GM18870 (cell line): Measurements from ENCODE around the gene METTL16.

Experiments used
- ATAC-seq: cut with Tn5 transposase; IDR thresholded peaks from one replicate; pipeline ENCODE4 v1.9.1; 2021; ENCODE audit warnings: moderate library complexity; ENCODE audit not compliant: unreplicated experiment

Gene METTL16

DNA sequence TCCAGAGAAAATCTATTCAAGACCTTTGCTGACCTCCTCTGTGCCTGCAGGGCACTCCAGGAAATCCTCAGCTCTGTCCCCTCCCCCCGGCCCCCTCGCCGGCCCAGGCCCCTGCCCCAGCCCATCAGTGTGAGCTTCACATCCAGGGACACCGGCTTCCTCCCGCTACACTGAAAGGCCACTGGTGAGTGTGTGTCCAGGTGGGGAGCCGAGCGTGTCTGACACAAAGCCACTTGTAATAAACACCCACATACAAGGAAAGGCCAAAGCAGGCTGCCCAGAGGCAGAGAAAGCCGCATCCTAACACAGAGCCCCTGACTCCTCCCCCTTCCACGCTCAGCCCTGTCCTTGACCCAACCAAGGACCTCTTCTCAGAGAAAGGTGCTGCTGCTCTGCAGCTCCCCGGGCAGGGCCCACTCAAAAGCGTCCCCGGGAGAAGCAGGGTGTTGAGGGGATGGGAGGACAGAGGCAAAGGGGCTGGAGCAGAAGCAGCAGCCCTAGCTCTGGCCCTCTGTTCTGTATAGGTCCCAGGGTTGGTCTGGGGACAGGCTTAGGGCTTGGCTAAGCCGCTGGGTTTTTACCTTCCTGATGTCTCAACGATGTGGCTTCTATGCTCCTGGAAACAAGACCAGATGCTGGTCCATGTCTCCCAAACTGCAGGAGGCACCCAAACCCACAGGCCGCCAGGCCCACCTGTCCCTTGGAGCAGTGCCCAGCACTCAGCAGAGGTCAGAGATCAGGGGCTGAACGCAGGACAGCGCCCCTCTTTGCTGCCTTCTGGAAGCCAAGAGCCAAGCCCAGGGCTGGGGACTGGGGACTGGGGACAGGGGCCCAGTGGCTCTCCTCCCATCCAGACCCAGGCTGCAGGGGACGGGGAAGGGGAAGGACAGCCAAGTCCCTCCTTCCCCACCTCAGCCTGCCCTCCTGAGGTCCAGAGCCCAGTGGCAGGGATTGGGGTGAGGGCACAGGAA is 126.2 kb downstream of the METTL16 start:
- ATAC-seq, result no peak

DNA sequence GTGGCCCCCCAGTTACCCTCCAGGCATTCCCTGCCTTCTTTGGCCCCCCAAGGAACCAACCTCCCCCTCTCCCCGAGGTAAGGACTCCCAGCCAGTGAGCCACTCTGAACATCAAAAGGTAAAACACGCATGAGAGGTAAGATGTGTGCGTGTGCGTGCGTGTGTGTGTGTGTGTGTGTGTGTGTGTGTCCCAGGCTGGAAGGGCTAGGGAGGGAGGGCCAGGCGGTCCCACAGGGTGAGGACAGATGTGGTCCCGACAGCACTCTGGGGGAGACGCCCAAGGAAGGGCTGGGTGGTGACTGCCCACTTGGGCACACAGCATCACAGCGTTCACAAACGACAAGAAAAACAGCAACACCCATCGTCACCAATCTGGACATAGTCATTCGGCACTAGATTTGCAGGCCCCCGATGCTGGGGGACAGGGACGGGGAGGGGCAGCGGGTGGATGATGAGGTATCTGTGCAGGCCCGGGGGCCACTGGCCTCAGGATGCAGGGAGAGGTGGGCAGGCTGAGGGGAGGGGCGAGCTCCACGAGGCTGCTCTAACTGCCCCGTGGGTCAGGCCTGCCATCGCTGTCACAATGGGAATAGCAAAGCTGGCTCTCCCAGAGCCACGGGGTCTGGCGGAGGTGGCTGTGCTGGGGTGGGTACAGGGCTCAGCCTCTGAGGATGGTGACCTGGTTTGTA is 127.1 kb downstream of the METTL16 start:
- ATAC-seq, result no peak

GRCh38 chr17:2383628-2384167 is 128.0 kb downstream of the METTL16 start:
- ATAC-seq, result no peak

DNA sequence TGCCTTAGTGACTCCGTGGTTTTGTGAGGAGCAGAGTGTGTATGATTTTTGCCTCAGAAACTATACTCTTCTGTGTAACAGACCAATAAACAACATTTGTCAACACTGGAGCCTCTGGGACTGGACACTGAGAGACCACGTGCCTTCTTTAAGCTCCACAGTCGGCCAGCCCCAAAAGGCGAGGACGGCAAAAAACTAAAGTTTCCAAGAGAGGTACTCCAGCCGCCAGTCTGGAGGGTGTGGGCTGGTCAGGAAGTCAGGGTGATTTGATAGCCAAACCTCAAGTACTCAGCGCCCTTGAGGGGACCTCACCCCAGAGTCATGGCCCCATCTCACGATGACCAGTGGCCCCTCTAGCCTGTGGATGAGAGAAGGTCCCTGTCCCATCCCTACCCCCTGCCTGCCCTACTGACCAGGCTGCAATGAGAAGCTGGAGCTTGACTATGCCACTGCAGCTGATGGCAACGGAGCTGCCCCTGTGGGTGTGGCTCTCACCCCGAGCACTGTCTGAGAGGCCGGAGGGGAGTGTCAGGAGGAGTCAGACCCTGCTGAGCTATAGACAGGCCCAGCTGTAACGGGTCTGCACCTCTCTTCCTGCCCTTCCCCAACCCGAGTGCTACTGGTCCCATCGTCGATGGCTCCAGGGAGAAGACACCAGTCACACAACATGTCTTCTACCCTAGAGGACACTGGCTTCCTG is 130.6 kb downstream of the METTL16 start:
- ATAC-seq, result no peak

DNA sequence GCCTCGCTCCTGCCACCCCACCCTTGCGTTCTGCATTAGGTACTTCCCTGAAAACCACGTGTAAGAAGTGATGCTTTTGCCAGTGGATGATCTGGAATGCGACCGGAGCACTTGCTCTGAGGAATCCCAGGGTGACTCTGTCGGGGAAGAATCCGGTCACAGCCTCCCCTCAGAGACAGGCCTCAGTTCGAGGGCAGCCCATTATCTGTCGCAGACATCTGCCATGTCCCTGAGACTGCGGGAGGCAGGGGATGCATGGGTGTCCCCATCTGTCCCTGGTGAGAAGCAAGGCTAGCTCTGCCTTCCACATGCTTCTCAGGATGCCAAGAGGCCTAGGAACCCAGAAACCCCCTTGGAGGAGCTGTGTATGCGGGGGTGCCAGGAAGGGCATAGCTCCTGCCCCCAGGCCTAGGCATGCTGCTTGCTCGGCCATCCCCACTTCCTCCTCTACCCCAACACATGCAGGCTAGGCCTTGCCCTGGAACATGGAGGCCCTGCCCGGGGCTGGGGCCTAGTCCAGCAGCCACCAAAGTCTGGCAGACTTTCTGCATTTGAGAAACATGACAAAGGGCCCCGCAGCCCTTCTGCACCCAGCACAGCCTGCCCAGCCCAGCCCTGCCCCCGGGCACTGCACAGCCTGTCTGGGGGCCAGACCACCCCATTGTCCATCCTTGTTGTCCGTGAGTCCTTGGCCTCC is 131.3 kb downstream of the METTL16 start:
- no peak for ATAC-seq

DNA sequence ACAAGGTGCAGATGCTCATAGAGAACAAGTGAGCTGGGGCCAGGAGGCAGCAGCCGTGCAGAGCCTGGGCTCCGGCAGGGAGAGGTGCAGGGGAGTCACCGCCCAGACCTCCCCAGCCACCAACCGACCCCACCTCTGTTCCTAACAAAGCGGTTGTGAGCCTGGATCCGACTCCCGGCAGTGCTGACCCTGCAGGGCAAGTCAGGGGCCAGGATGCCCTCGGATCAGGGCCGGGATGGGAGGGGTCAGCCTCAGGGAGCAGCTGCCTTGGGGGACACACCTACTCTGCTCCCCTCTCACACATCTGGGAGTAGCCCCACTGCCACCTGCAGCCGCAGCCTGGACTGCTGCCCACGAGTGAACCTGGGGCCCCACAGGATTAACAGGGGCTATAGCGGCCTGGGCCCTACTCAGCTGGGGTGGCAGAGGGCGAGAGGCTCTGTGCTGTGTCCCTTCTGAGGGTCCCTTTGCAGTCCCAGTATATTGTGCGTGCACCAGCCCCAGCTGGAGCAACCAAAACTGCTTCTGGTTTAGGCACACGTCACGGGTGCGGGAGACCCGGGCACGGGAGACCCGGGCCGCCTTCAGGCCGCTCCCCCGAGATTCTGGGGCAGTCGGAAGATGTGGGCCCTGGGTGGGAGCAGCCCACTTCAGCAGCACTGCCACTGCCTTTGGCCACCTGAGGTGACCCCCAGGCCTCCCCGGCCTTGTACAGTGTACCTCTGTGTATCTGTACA is 132.0 kb downstream of the METTL16 start:
- no peak for ATAC-seq

DNA sequence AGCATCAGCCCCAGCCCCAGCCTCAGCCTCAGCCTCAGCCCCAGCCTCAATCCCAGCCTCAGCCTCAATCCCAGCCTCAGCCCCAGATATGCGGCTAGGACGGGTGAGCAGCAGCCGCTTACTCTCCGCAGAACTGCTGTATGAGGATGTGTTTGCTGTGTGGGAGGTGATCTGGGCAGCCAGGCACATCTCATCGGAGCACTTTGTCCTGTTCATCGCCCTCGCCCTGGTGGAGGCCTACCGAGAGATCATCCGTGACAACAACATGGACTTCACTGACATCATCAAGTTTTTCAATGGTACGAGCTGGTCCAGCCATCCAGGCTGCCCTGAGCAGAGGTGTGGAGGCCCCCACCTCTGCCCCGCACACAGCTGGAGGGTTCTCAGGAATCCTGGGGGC is 132.8 kb downstream of the METTL16 start:
- no peak for ATAC-seq

DNA sequence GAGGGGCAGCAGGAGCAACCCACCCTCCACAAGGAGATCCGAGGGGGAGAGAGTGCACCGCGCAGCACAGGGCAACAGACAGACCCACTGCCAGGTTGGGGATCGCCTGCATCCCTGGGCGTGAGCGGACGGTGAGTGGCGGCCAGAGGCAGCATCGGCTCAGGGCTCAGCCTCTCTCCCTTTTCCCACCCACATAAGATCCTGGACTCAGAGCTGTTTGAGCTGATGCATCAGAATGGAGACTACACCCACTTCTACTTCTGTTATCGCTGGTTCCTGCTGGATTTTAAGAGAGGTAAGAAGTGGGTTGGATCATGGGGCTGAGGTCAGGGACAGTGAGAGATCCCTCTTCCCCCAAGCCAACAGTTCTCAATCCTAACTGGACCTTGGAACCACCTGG is 134.0 kb downstream of the METTL16 start:
- ATAC-seq, result no peak

- ATAC-seq, result no peak
These were observed 135.6 kb downstream of the METTL16 start for GRCh38 chr17:2376107-2376506.

- no peak for ATAC-seq
These were observed 136.3 kb downstream of the METTL16 start for GRCh38 chr17:2375406-2375805.

GRCh38 chr17:2374549-2375285 is 137.0 kb downstream of the METTL16 start:
- ATAC-seq, result no peak

DNA sequence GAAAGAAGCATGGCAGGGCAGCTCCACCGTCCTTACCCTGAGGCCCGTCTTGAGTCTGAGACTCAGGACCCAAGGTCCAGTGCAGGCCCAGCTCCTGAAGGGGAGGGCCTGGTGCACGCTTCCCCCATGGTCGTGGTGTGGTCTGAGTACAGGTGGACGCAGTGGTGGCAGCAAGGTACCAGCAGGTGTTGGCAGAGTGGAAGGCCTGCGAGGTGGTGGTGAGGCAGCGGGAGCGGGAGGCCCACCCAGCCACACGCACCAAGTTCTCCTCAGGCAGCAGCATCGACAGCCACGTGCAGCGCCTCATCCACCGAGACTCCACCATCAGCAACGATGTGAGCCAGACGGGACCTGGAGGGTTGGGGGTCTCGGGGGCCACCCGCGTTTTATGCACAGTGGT is 138.5 kb downstream of the METTL16 start:
- ATAC-seq, result no peak

DNA sequence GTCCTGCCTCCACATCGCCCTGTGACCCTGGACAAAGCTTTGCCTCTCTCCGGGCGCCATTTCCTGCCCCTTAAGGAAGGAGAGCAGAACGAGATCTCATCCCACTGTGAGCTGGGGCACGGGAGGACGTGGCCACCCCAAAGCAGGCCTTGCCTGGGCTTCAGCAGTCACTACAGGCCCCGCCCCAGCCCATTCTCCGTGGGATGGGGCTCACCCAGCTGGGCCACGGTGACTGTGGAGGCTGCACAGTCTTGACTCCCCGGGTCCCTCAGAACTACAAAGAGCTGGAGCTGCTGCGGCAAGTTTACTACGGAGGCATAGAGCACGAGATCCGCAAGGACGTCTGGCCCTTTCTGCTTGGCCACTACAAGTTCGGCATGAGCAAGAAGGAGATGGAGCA is 139.0 kb downstream of the METTL16 start:
- ATAC-seq, result no peak

- ATAC-seq, result no peak
These were observed 139.5 kb downstream of the METTL16 start for GRCh38 chr17:2372180-2372579.

DNA sequence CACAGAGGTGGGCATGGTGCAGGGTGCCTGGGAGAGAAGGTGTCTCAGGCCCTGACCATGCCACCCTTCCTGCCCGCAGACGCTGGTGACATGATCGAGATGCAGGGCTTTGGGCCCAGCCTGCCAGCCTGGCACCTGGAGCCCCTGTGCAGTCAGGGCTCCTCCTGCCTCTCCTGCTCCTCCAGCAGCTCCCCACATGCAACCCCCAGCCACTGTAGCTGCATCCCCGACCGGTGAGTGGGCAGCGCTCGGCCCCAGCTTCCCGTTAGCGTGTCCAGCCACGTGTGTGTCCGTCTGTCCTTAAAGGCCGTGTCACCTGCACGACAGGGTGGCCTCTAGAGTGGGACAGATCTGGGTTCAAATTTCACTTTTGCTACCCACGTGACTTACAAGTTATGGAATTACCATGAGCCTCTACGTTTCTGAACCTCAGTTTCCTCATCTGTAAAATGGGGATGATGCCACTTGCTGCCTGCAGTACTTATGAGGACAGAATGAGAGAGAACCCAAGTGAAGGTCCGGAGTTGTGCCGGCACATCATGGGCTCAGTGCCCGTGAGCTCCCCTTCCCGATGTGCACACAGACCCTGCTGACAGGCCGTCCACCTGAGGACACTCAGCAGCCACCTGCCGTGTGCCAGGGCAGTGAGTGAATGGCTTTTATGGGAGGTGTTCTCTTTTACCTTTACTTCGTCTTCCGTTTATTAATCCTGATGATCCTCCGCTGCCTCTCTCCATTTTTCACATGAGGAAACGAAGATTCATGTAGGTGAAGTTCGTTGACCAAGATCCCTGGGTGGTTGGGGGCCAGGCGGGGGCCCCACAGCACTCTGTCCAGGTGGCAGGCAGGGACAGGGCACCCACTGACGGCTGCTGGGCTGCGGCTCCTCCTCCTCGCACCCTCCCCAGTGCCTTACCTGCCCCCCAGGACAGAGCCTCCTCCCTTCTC is 140.2 kb downstream of the METTL16 start:
- no peak for ATAC-seq

DNA sequence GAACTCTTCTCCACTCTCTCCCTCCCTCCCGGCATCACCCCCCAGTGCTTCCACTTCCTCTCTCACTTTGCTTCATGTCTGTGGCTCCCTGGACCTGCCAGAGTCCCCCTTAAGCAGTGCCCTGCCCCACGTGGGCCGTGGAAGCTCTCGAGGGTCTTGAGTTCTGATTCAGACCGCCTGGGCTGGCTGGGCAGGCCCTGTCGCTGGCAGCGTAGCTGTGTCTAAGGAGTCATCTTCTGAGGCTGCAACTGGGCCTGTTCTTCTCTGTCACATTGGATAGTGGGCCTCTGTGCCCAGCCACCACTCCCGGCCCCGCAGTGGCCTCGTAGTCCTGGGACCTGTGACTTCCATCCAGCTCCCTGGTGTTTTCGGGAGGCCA is 141.5 kb downstream of the METTL16 start:
- ATAC-seq, result no peak

DNA sequence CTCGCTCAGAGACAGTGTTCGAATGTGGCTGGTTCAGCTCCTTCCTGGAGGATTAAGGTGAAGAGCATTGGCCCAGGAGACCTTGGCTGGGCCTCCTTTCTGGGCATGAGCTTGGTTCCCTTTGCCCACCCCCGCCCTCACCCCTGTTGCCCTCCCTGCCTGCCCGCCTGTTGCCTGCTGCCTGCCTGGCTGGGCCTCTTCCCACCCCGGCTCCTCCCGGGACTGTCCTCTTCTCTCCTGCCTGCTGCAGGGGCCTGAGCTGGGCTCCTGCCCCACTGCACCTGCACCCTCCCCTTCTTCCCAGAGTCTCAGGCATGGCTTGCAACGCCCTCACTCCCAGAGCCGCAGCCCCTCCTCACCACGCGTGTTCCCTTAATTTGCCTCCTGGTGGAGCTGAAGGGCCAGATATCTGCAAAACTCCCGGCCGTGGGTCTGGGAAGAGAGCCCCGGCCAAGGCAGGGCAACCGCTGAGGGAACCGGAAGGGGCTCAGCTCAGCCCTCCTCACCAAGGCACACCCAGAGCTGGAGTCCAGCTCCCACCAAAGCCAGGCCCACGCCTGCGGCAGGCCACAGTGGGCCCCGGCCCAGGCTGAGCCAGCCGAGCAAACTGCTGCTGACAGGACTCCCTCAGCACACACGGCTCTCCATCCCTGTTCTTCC is 142.0 kb downstream of the METTL16 start:
- no peak for ATAC-seq

DNA sequence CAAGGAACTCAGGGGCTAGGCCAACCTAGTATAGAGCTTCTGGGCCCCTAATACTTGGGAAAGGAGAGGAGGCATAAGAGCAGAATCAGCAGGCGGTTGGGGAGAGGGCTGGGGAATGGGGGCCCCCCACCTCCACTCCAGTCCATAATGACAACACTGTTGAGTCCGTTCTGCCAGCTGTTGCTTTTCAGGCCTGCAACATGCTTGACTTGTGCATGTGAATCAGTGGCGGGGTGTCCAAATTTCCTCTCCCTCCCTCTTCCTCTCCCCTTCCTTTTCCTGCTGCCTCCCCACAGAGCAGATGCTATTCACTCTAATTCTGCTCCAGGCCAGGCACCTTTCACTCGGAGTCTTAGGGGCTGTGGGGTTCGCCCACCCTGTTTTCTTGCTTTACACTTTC is 142.6 kb downstream of the METTL16 start:
- no peak for ATAC-seq
